Gastrocnemius medialis (tissue), 4 donors: ENCODE measurements around the gene TMEM132D.

Experiments
- CTCF ChIP-seq, 5 experiments: fragments of 450-650 bp in 3 of 5; fragments of 200-600 bp in 2 of 5; sonication (generic) in 2 of 5; IDR thresholded peaks in 4 of 5; conservative IDR thresholded peaks in 1 of 5; 1 replicate in 4 of 5; 2 replicates in 1 of 5; pipeline ENCODE4 v1.5.1; 2016 to 2019; ENCODE audit warnings: antibody characterized with exemption in 5 of 5, mild to moderate bottlenecking in 3 of 5, moderate library complexity in 3 of 5
- POLR2A ChIP-seq, 2 donors: fragments of 450-650 bp; IDR thresholded peaks; one replicate each; pipeline ENCODE4 v1.6.1; 2017; ENCODE audit warnings: antibody characterized with exemption in 2 of 2, mild to moderate bottlenecking in 2 of 2, moderate library complexity in 2 of 2

- TF ChIP-seq POLR2A (IDR thresholded peaks at IDR 0.05) (no peak), CTCF (IDR thresholded peaks at IDR 0.05 in 4 of 5, conservative IDR thresholded peaks at IDR 0.05 in 1 of 5) (no peak)
Observed at GRCh38 chr12:129788506-129789084, 115.2 kb downstream of the TMEM132D start.
